Left lung (tissue), 10 donors: ENCODE results near the gene FBXL7. TPM values are rescaled to one million over a fixed set of nuclear protein-coding genes. Genes with fewer than 3 reads are reported as not detected.

Experiments used
- ATAC-seq: fragments of 200-7000 bp; cut with Tn5 transposase; one replicate; pipeline ENCODE4 v1.9.1; 2020; ENCODE audit warnings: moderate library complexity
- DNase-seq, 4 donors: peaks; one replicate each; pipeline ENCODE4 v3.0.0-alpha.2; 2013 to 2020
- H3K27ac ChIP-seq, 2 donors: fragments of 200-600 bp; sonication (generic) in 1 of 2; one replicate each; pipeline versions ENCODE4 v1.5.0 to v1.8.0; 2020 to 2021
- H3K27me3 ChIP-seq, 2 donors: fragments of 200-600 bp; sonication (generic) in 1 of 2; one replicate each; pipeline versions ENCODE4 v1.5.0 to v1.8.0; 2020 to 2021
- H3K36me3 ChIP-seq, 2 donors: fragments of 200-600 bp; sonication (generic) in 1 of 2; one replicate each; pipeline versions ENCODE4 v1.5.0 to v1.8.0; 2020 to 2021
- H3K4me1 ChIP-seq, 2 donors: fragments of 200-600 bp; one replicate each; pipeline ENCODE4 v1.8.0; 2021
- H3K4me3 ChIP-seq, 2 donors: fragments of 200-600 bp; sonication (generic) in 1 of 2; one replicate each; pipeline versions ENCODE4 v1.5.0 to v1.8.0; 2020 to 2021; ENCODE audit warnings: mild to moderate bottlenecking in 1 of 2
- H3K9me3 ChIP-seq, 2 donors: fragments of 200-600 bp; sonication (generic) in 1 of 2; one replicate each; pipeline versions ENCODE4 v1.5.0 to v1.8.0; 2020 to 2021
- intact Hi-C, 2 donors: fragments of 100-400 bp; cut with DNase I; formaldehyde crosslinking; loops; one replicate each; pipeline versions ENCODE4 v1.11.2 to v1.14.2; 2022
- polyA plus RNA-seq, 6 donors: library from polyadenylated mRNA; unstranded; fragments of 120-200 nt; gene quantifications; one replicate each; pipeline ENCODE4 v1.2.1, GENCODE V29; 2013; ENCODE audit not compliant: insufficient read length in 6 of 6
- total RNA-seq, 2 donors: library from RNA; stranded (reverse); fragmentation: NEBNext Ultra II Directional; extraction: Animal tissue kit (Norgen Biotek cat#: 25700); gene quantifications; one replicate each; pipeline ENCODE4 v1.2.1, GENCODE V29; 2021
- TF ChIP-seq, protein P1 (sequence below), 2 donors: fragments of 200-600 bp; sonication (generic) in 1 of 2; IDR thresholded peaks; one replicate each; pipeline versions ENCODE4 v1.5.0 to v1.8.0; 2021; ENCODE audit warnings: antibody characterized with exemption in 2 of 2
- donor health status: DM: no; HTN: yes; CAD: no.
- donor health status: DM: no; HTN: no; CAD: no.

FBXL7 gene
- total and polyA plus RNA-seq, 8 donors = 12.0 to 32.4 (median 28.1) TPM

DNA sequence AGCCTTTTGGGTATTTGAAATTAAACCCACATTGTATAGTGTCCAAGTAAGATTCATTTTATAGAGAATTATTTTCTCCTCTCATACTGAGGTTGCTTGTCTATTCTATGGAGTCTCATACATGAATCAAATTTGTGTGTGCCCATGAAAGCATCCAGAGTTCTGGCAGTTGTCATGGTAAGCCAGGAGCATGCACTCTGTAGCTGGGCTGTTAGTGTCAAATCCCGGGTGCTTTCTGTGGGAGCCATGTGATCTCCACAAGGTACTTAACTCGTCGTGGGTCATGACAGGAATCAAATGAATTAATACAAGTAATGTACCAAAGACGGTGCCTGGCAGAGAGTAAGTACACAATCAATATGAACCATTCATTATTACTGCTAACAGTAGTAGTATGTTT is 58.7 kb downstream of the FBXL7 start:
- H3K4me3 ChIP-seq = no peak overlapping the region
- H3K4me1 ChIP-seq = no peaks in the 10 kb centered on the region
- no peak for DNase-seq
- H3K27ac ChIP-seq = no peak overlapping the region
- TF ChIP-seq, protein P1, sequence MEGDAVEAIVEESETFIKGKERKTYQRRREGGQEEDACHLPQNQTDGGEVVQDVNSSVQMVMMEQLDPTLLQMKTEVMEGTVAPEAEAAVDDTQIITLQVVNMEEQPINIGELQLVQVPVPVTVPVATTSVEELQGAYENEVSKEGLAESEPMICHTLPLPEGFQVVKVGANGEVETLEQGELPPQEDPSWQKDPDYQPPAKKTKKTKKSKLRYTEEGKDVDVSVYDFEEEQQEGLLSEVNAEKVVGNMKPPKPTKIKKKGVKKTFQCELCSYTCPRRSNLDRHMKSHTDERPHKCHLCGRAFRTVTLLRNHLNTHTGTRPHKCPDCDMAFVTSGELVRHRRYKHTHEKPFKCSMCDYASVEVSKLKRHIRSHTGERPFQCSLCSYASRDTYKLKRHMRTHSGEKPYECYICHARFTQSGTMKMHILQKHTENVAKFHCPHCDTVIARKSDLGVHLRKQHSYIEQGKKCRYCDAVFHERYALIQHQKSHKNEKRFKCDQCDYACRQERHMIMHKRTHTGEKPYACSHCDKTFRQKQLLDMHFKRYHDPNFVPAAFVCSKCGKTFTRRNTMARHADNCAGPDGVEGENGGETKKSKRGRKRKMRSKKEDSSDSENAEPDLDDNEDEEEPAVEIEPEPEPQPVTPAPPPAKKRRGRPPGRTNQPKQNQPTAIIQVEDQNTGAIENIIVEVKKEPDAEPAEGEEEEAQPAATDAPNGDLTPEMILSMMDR (IDR thresholded peaks at IDR 0.05) = no peak
- no peaks in the 10 kb centered on the region for H3K36me3 ChIP-seq
- peaks cover 0 to 3% of the 10 kb centered on the region in 2 donors for H3K9me3 ChIP-seq
- intact Hi-C loops = no loop called here
- no peaks in the 10 kb centered on the region for H3K27me3 ChIP-seq
- ATAC-seq = no peak

DNA sequence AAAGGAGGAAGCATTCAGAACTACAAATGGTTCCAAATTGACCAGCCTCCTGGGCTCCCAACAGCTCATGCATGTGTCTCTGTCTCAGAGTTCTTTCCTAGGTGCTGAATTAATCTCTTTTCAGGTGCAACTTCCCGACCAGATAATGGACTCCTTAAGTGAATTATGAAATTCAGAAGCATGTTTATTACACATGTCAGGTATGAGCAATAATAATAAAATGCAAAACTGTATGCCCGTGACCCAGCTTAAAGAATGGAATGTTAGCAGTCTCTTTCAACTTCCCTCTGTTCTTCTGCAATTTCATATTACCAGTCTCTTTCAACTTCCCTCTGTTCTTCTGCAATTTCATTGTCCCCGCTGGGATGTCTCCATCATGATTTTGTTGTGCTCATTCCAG is 60.4 kb downstream of the FBXL7 start:
- Histone ChIP-seq H3K4me3 (no peak overlapping the region), H3K4me1 (no peaks in the 10 kb centered on the region), H3K36me3 (no peaks in the 10 kb centered on the region), H3K9me3 (peaks cover 0 to 3% of the 10 kb centered on the region in 2 donors), H3K27ac (no peak overlapping the region), H3K27me3 (no peaks in the 10 kb centered on the region)
- no peak for ATAC-seq
- TF ChIP-seq, protein P1 (IDR thresholded peaks at IDR 0.05) = no peak
- intact Hi-C loops = no loop called here
- DNase-seq = no peak

DNA sequence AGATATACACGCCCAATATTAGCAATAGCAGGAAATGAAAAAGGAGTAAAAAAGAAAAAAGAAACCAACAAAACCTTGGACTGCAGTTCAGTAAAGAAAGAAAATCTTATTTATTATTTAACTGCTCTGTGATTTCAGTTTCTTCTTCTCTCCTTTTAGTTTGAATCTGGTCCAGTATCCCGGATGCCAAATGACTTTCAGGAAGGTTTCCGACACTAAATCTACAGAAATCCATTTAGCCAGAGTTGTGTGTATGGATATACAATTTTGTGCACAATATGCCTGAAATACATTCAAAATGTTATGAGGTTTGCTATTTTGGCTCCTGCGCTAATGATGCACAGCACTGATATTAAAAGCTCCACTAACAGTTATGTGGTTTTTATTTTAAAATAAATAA is 64.5 kb downstream of the FBXL7 start:
- Histone ChIP-seq H3K4me3 (no peak overlapping the region), H3K9me3 (peaks cover 0 to 3% of the 10 kb centered on the region in 2 donors), H3K36me3 (no peaks in the 10 kb centered on the region), H3K27ac (no peak overlapping the region), H3K27me3 (no peaks in the 10 kb centered on the region), H3K4me1 (no peaks in the 10 kb centered on the region)
- ATAC-seq (no peak), DNase-seq (no peak)
- TF ChIP-seq, protein P1 (IDR thresholded peaks at IDR 0.05) = no peak
- intact Hi-C loops = no loop called here

DNA sequence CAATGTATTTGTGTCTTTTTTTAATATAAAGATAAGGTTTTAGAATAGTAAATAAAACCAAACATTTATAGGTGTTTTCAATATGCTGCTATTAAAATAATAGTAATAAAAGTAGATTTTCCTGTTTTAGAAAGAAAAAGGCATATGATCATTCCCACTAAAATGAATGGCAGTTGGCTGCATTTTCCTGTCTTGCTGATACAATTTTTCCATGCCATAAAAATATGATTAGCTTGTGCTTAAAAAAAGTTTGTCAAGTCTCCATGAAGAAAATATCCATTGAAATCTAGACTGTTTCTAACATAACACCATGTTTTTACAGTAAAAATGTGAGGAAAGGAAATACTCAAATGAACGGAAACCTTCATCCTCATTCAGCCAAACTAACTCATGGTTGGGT is 65.0 kb downstream of the FBXL7 start:
- no peaks in the 10 kb centered on the region for H3K36me3 ChIP-seq
- TF ChIP-seq, protein P1 (IDR thresholded peaks at IDR 0.05) = no peak
- DNase-seq (no peak), ATAC-seq (no peak)
- H3K4me1 ChIP-seq = no peaks in the 10 kb centered on the region
- no peak overlapping the region for H3K27ac ChIP-seq
- intact Hi-C loops = no loop called here
- no peak overlapping the region for H3K4me3 ChIP-seq
- no peaks in the 10 kb centered on the region for H3K27me3 ChIP-seq
- peaks cover 0 to 3% of the 10 kb centered on the region in 2 donors for H3K9me3 ChIP-seq

DNA sequence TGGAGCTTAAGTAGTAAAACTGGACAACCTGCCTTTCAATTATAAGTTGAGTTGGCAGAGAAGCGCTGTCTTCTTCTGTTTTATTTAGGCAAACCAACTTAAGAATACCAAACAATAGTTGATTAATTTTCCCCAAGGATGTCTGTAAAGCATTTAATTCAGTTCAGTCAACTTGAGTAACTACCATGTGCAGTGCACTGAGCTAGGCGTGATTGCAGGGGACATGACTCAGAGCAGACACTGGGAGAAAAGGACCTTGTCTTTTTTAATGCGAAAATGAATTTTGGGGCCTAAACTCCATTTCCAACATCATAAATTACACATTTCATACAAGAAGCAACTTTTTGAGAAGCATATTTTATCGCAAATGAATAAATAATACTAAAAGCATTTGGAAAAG is 66.3 kb downstream of the FBXL7 start:
- Histone ChIP-seq H3K27me3 (no peaks in the 10 kb centered on the region), H3K4me1 (no peaks in the 10 kb centered on the region), H3K27ac (no peak overlapping the region), H3K36me3 (no peaks in the 10 kb centered on the region), H3K4me3 (no peak overlapping the region), H3K9me3 (peaks cover 0 to 5% of the 10 kb centered on the region in 2 donors)
- no peak for ATAC-seq
- TF ChIP-seq, protein P1 (IDR thresholded peaks at IDR 0.05) = no peak
- DNase-seq = no peak
- intact Hi-C loops = no loop called here
